Bronchial smooth muscle cell (primary cell): Measurements from ENCODE around the gene RABEP1. TPM values are rescaled to one million over a fixed set of nuclear protein-coding genes. Genes with fewer than 3 reads are reported as not detected.

Source experiments
- total RNA-seq: library from RNA; depleted of rRNA; stranded (reverse); fragments of >200 nt; gene quantifications from 2 replicates; pipeline ENCODE4 v1.2.1, GENCODE V29; 2014

Gene RABEP1
- 36.7 and 39.2 TPM in 2 replicates for total RNA-seq

GRCh38 chr17:5281814-5282641 lies at the start of gene RABEP1:
Gene RABEP1, plus strand, starts transcription at chr17:5282284. Its CDS starts 203 bp downstream, at chr17:5282487.

DNA sequence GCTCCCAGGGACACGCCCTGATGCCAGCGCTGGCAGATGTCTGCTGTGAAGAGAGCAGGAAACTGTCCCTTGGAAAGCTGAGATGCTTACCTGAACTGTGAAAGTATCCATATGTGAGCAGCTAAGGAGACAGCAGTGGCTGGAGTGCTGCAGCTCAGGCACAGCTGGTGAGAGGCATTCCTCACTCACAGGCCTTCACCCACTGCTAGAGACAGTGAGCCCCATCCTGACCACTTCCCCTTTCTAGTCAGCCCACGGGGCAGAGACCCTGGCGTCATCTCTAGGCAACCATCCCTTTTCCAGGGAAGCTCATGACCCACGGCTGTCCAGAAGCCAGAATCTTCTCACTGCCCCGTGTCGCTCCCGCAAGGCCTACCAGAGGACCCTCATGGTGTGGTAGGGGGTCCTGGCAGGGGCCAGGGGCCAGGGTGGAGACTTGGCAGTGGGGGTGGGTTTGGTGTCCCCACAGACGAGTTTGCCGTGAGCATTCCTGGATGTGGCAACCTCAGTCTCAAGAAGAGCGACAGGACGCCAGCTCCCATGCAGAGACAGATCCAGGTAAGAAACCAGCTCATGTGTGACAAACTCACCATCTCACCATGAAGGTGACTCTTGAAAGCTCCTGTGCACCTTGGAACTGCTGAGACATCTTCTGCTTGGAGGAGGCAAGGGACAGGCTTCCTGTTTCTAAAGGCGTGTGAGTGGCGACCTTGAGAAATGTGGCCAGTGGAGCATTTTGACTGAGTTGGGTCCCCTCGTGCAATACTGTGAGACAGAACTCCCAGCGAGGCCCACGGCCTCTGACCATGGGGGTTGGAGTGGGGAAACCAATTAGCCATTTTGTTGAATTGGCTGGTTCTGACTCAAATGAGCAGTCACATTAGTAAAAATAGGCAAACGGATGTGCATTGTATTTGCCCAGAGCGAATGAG lies 47.2 kb upstream of the RABEP1 start, which contains the start of gene SCIMP:
Gene SCIMP (minus strand): TSS at position 216 of the 932 bp plus-strand sequence. CDS start 105 bp downstream, at position 111.

DNA sequence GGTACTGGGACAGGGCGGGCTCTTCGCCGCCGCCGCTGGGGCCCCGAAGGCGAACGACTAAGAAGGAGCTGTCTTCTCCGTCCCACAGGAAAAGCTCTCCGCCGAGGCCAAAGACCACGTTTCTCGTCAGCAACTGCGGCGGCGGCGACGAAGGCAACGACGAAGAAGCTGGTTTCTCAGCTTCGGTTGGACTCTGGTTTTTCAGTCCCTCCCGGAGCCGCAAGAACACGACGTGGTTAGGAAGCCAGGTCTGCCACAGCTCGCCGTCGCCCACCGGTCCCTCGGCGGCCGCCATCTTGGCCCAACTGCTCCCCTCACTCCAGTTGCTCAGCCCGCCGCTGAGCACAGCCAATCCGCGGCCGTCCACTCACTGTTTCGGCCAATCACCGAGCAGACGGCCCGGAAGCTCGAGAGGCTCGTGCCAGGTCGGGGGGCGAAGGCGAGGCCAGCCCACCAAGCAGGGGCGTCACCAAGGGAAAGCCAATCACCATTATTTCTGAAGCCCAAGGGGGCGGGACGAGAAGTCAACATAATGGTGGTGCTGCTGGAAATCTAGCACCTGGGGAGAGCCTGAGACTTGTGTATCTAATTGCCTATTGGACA lies 137.4 kb downstream of the RABEP1 start, which contains the start of gene NUP88:
Gene NUP88 (minus strand): TSS at position 307 of the 603 bp plus-strand sequence. CDS start 12 bp downstream, at position 295.

GRCh38 chr17:5419959-5420653 lies 138.0 kb downstream of the RABEP1 start, which contains the start of gene RPAIN:
Gene RPAIN, plus strand, starts transcription at chr17:5420182. Its CDS starts 29 bp downstream, at chr17:5420211.

Other genes with a start within 250 kb of the RABEP1 start
- 0.32 TPM in 1 of 2 replicates, not detected in the other for gene SLC52A1, start 246.9 kb upstream of the RABEP1 start, total RNA-seq
- gene ZFP3, start 203.8 kb upstream of the RABEP1 start, total RNA-seq = 0.69 and 1.3 TPM in 2 replicates
- 6.3 and 7.7 TPM in 2 replicates for gene ZNF232, start 170.4 kb upstream of the RABEP1 start, total RNA-seq
- under 0.01 TPM in 1 of 2 replicates, not detected in the other for gene USP6, start 166.3 kb upstream of the RABEP1 start, total RNA-seq
- 4.8 and 6.5 TPM in 2 replicates for gene ZNF594, start 90.4 kb upstream of the RABEP1 start, total RNA-seq
- gene SCIMP, start 47.4 kb upstream of the RABEP1 start, total RNA-seq = not detected in 2 replicates
- 39.2 and 48.9 TPM in 2 replicates for gene NUP88, start 137.4 kb downstream of the RABEP1 start, total RNA-seq
- gene RPAIN, start 137.9 kb downstream of the RABEP1 start, total RNA-seq = 45.2 and 46.5 TPM in 2 replicates
- 131 and 157 TPM in 2 replicates for gene C1QBP, start 156.9 kb downstream of the RABEP1 start, total RNA-seq
- 7.3 and 8.0 TPM in 2 replicates for gene DHX33, start 186.7 kb downstream of the RABEP1 start, total RNA-seq
- gene DERL2, start 203.9 kb downstream of the RABEP1 start, total RNA-seq = 16.9 and 20.2 TPM in 2 replicates
- 5.8 and 9.1 TPM in 2 replicates for gene MIS12, start 204.3 kb downstream of the RABEP1 start, total RNA-seq